Measurements from ENCODE around the gene KIAA0753.
A peak's percentile ranks its signal among the peaks of the same experiment; 100 is the strongest.
"Not testable (repeated sequence)": the region's sequence is repeated elsewhere in the genome, so short reads cannot be mapped to it uniquely, and the experiment has no call there.

The KIAA0753 gene

DNA sequence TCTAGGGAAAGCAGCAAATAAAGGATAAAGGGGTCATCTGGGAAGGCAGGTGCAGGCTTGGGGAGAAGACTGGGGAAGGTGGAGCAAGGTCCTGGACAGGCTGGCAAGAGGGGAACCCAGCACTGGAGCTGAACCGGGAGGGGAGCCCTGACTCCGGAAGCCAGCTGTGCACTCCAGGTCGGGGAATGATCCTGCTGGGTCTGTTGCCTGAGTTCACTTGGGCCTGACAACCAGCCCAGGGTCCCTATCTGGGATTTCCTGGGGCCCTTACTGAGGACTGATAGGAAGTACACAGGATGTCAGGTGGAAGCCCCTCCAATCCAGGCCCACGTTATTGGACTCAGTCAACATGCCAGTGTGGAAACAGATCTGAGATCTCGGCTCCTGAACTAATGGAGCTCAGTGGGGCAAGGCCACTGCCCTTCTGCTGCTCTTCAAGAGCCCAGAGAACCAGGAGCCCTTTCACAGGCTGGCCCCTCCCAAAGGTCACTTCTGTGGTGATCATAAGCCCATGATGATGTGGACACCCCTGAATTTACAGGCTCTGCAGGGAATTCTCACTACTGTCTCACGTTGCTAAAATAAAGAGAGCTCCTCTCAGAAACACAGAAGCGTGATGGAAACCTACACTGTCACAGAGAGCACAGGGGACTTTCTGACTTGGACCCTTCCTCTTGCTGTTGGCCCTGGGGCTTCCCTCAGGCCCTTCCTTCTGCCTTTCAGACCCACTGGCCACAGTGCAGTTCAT, 64.3 kb downstream of the KIAA0753 start:
- H3K9me3 ChIP-seq (ENCODE audit: severe bottlenecking), result no peaks in the 10 kb centered on the region
- H3K27me3 ChIP-seq (ENCODE audit: insufficient read depth, low read depth, severe bottlenecking), result no peaks in the 10 kb centered on the region
- no peak overlapping the region for H3K4me3 ChIP-seq (ENCODE audit: low read depth, low read length)
- H3K27ac ChIP-seq, result no peak overlapping the region
- TF ChIP-seq, protein P1, sequence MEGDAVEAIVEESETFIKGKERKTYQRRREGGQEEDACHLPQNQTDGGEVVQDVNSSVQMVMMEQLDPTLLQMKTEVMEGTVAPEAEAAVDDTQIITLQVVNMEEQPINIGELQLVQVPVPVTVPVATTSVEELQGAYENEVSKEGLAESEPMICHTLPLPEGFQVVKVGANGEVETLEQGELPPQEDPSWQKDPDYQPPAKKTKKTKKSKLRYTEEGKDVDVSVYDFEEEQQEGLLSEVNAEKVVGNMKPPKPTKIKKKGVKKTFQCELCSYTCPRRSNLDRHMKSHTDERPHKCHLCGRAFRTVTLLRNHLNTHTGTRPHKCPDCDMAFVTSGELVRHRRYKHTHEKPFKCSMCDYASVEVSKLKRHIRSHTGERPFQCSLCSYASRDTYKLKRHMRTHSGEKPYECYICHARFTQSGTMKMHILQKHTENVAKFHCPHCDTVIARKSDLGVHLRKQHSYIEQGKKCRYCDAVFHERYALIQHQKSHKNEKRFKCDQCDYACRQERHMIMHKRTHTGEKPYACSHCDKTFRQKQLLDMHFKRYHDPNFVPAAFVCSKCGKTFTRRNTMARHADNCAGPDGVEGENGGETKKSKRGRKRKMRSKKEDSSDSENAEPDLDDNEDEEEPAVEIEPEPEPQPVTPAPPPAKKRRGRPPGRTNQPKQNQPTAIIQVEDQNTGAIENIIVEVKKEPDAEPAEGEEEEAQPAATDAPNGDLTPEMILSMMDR (IDR thresholded peaks at IDR 0.05; ENCODE audit: low read depth, low read length), result no peak
- DNase-seq, result no peak
- peaks cover 22% of the 10 kb centered on the region for H3K36me3 ChIP-seq

DNA sequence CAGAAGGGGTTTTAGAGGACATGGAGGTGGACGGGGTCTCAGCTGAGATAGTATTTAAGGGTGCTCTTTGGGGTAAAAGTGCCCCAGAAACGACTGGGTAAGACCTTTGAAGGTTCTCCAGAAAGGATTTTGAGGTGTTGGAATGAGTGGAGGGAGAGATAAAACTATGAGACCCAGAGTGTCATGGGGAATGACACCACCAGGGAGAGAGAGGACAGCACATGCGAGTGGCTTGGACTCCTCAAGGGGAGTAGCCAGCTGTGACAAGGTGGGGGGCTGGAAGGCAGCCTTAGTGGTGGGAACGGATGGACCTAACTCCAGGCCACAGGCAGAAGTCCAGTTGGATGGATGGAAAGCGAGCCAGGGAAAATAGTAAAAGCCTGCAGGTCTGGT, 64.9 kb downstream of the KIAA0753 start:
- Histone ChIP-seq H3K9me3 (ENCODE audit: severe bottlenecking) (no peaks in the 10 kb centered on the region), H3K27ac (0 out of 2 replicates have a peak overlapping the region, but pooled peaks have one; percentile 20), H3K4me3 (ENCODE audit: low read depth, low read length) (no peak overlapping the region), H3K36me3 (peaks cover 22% of the 10 kb centered on the region), H3K27me3 (ENCODE audit: insufficient read depth, low read depth, severe bottlenecking) (no peaks in the 10 kb centered on the region)
- no peak for DNase-seq
- TF ChIP-seq, protein P1 (IDR thresholded peaks at IDR 0.05; ENCODE audit: low read depth, low read length), result no peak

DNA sequence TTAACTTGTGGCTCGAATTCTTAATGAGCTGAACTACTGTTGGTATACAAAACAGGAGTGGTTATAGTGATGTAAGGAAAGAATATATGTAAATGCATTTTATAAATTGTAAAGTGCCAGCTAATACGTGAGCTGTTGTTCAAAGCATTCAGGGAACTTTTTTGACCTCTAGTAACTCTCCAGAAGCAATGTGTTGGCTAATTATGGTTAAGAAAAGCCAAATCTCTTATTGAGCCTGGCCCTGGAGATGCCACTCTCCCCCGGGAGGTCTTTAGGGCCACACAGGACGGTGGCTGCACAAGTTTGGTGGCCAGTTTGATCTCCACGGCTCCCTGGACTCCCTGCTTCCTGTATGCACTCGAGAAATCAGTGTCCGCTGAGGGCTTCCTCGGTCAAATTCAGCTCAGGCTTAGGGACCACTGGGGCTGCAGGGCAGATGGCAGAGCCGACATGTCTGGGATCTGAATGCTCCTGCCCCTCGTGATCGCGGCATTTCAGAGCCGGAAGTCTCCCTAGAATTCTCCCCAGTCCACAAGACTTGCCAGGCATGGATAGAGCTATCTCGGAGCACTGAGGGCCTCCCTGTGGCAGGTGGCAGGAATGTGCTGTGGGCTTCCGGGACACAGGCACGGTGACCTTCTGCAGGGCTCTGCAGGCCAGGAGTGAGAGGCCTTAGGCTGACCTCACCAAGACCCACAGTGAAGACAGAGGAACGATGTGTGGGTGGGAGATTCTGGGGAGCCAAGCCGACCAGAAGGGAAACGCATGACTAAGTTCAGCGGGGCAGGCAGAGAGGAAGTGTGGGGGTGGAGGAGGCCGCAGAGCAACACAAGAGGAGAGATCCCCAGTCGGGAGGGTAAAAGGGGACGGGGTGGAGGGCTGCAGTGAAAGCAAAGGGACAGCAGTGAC, 65.6 kb downstream of the KIAA0753 start:
- TF ChIP-seq, protein P1 (IDR thresholded peaks at IDR 0.05; ENCODE audit: low read depth, low read length), result peak; percentile 47; the same call in 1 of the 2 replicates
- DNase-seq, result peak; percentile 52
- Histone ChIP-seq H3K27ac (0 out of 2 replicates have a peak overlapping the region, but pooled peaks have one; percentile 20), H3K9me3 (ENCODE audit: severe bottlenecking) (no peaks in the 10 kb centered on the region), H3K27me3 (ENCODE audit: insufficient read depth, low read depth, severe bottlenecking) (no peaks in the 10 kb centered on the region), H3K4me3 (ENCODE audit: low read depth, low read length) (no peak overlapping the region), H3K36me3 (peaks cover 22% of the 10 kb centered on the region)

DNA sequence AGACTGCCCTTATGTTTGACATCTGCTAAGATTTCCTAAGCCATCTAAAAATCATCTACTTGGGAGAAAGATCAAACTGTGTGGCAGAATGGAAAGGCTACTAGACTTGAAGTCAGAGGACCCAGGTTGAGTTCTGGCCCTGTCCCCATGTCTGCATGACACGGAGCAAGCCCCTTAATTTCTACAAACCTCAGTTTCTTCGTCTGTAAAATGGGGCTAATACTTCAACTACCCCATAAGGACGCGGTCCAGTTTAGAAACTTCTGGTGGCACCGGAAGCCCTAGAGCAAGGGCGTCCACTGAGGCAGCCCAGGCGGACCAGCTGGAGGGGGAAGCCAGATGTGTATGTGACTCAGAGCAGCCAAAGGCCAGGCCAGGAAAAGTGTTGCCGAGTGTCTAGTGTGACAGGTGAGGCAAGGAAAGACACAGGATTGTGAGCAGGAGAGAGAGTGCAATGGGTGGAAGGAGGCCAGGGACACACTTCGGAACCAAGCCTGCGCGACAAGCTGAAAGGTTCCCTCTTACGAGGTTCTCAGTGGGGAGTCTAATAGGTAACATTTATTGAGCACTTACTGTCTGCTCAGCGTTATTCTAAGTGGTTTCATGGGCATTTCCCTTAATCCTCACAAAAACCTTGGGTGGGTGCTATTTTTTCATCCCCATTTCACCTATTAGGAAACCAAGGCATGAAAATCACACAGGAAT, 66.4 kb downstream of the KIAA0753 start:
- Histone ChIP-seq H3K27ac (no peak overlapping the region), H3K9me3 (ENCODE audit: severe bottlenecking) (no peaks in the 10 kb centered on the region), H3K27me3 (ENCODE audit: insufficient read depth, low read depth, severe bottlenecking) (no peaks in the 10 kb centered on the region), H3K4me3 (ENCODE audit: low read depth, low read length) (no peak overlapping the region), H3K36me3 (peaks cover 22% of the 10 kb centered on the region)
- TF ChIP-seq, protein P1 (IDR thresholded peaks at IDR 0.05; ENCODE audit: low read depth, low read length), result no peak
- no peak for DNase-seq

DNA sequence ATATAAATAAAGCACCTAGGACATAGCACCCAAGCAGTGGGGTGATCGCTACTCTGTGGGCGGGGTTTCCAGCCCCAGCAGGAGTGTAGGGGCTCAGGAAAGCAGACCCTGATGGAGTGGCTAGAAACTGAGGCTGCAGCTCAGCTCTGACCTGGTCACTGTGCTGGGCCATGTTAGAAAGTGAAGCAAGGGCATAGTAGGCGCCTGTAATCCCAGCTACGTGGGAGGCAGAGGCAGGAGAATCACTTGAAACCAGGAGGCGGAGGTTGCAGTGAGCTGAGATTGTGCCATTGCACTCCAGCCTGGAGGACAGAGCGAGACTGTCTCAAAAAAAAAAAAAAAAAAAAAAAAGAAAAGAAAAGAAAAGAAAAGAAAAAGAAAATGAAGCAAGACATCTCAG, 67.0 kb downstream of the KIAA0753 start:
- H3K27ac ChIP-seq; DNase-seq; H3K9me3 ChIP-seq (ENCODE audit: severe bottlenecking); H3K4me3 ChIP-seq (ENCODE audit: low read depth, low read length); H3K27me3 ChIP-seq (ENCODE audit: insufficient read depth, low read depth, severe bottlenecking): not testable (repeated sequence)
- peaks cover 18% of the 10 kb centered on the region for H3K36me3 ChIP-seq

DNA sequence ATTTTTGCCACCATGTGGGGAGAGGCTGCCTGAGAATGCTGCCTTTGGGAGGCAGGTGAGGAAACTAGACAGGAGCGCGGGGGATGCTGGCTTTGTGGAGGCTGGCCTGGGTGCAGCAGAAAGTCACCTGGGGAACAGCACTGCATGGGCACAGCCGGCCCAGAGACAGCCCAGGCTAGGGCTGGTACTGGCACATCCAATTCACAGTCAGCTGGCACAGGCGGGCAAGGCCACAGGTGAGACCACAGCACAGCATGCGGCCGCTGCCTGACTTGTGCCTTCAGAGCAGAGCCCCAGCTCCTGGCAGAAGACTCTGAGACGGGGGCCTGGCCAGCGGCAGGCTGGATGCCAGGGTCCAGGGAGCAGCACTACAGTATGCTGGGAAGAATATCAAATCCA, 67.5 kb downstream of the KIAA0753 start:
- no peak for DNase-seq
- Histone ChIP-seq H3K27me3 (ENCODE audit: insufficient read depth, low read depth, severe bottlenecking) (no peaks in the 10 kb centered on the region), H3K4me3 (ENCODE audit: low read depth, low read length) (no peak overlapping the region), H3K9me3 (ENCODE audit: severe bottlenecking) (no peaks in the 10 kb centered on the region), H3K36me3 (peaks cover 13% of the 10 kb centered on the region), H3K27ac (no peak overlapping the region)
- TF ChIP-seq, protein P1 (IDR thresholded peaks at IDR 0.05; ENCODE audit: low read depth, low read length), result no peak

Data from WERI-Rb-1 (cell line).